IPS-11a (cell line): ENCODE data around the gene DDX11.
"Not testable (repeated sequence)": the region's sequence is repeated elsewhere in the genome, so short reads cannot be mapped to it uniquely, and the experiment has no call there.

Experiments used
- H3K4me3 ChIP-seq: one replicate; pipeline ENCODE4 v1.5.1; 2013; ENCODE audit warnings: low read depth, low read length, control low read depth

Gene DDX11

DNA sequence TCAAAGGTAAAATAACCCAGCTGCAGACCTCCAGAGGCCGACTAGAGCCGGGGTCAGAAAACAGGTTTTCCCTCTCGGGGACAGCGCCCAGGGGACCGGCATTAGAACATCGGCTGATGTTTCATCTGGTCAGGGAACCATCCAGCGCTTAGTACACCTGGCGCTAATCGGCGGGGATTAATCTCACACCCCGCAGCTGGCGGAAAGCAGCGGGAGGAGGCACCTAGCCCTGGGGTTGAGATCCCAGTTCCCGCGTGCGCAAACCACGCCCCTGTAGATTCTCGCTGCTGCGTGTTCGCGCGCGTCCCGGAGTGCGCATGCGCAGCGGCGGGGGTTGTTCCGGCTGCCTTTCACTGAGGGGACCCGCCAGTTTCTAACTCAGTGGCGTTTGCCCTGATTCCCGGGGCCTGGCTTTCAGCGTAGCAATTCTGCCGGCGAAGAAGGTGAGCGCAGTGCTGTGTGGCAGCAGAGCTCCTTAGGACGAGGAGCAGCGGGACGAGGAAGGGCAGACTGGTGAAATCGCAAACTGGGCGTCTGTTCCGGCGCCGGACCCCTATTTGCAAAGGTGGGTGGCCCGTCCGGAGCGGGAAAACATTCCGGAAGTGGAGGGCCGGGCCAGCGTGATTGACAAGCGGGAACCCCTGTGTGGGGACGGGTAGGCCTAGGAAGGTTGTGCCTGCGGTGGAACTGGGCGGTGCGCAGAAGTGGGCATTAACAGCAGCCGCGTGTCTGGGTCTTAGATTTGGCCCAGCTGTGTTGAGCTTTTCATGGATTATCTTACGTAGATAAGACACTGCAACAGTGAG, at the start of gene DDX11:
Gene DDX11 (plus strand): TSS at position 334 of the 806 bp plus-strand sequence. CDS start 4,534 bp downstream, outside the sequence.
- H3K4me3 ChIP-seq = peak within 1 kb of the TSS; percentile 79

DNA sequence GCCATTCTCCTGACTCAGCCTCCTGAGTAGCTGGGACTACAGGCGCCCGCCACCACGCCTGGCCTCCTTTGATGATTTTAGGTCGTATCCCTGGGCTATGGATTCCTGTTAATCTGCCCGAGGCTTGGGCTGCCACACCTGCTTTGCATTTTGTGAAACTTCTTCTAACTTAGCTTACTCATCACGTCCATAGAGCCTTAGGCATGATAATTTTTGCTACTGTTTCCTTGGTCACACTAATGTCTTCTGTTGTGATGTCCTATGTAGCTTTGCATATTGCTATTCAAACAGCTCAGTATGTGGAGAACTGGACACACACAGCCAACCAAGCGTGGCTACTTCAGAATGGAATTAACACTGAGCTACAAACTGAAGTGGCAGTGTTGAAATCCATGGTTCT, 47.5 kb upstream of the DDX11 start:
- no peak overlapping the region for H3K4me3 ChIP-seq

DNA sequence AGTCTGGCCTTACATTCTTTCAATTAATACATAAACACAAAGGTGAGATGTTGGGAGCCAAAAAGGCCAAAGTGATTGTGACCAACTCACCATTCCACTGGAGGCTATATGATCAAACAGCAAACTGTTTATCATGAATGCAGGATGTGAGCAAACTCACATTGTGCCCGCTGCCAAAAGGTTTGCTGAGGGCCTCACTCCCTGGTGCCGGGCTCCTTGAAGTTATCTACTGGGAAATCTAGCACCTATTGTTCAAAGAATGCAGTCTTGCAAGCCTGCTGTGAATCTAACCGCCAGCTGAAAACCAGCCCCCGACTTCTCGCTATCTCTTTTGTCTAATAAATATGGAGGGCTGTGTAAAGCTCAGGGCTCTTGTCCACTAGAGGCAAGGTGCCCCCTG, 46.7 kb upstream of the DDX11 start:
- H3K4me3 ChIP-seq = not testable (repeated sequence)

DNA sequence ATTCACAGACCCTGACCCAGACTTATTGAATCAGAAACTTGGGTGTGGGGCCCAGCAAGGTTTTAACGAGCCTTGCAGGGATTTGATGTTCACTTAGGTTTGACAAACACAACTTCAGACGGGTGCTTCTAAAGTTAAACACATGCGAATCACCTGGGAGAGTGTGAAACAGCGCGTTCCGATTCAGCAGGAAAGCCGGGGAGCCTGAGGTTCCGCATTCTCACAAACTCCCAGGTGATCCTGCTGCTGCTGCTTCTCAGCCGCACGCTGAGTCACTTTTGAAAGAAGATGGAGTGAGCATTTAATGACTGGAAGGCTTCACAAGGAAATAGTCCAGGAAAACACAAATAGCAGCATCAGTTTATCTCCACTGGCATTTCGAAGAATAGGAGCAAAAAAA, 44.2 kb upstream of the DDX11 start:
- no peak overlapping the region for H3K4me3 ChIP-seq

DNA sequence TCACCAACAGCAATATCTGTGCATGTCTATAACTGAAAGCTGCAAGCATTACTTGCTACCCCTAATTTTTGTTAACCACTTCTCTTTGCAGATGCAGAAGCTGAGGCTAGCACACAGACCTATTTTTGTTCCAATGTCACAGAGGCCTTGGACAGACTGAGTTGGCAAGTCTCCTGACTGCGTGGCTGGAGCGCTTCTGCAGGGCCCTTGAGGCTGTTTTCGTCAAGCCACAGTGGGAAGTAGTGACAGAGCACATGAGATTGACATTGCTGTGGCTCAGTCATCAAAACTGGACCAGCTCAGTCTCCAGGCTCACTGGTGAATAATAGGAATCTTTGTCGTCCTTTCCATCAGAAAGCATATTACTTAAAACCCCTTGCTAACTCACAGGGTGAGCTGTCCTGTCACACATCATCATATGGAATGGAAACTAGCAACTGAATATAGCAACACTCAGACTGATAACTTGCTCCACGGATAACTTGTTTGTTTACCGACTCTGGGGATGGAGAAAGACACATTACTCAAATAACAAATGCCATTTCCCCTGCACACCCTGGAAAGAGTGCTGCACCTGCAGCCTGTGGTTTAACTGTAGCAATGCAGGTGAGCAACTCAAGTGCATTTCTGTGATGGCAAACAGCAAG, 43.6 kb upstream of the DDX11 start:
- H3K4me3 ChIP-seq = no peak overlapping the region

DNA sequence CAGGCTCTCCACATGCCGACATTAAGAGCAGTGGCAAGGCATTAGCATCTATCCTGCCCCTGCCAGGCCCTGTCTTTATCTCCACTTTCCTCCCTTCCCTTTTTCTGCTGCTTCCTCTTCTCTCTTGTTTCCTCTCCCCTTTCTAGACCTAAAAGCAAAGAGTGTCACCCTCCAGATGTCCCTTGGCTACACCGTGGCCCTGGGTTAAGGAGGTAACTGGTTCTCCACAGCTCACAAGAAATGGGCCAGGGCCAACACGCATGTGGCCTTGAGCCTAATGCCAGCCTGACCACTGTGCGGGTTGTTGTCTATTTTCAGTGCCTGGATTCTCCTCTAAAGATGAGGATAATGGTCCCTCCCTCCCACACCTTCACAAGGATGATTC, 41.7 kb upstream of the DDX11 start:
- H3K4me3 ChIP-seq = no peak overlapping the region

DNA sequence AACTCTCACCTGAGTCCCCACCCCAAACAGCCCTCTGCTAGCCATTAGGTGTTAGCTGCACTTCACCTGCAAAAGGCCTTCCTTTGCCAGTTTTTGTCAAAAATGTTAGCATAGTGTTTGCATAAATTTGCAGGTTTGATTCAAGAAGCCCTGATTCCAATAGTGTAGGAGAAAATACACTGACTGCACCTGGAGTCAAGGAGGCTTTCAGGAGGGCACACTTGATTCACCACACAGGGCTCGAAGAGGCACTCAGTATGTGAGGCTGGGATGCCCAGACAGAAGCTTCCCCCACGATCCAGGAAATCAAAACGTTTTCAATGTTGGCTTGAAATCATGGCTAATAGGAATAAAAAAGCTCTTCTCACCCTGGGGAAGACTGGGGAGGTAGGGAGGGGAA, 40.5 kb upstream of the DDX11 start:
- no peak overlapping the region for H3K4me3 ChIP-seq

DNA sequence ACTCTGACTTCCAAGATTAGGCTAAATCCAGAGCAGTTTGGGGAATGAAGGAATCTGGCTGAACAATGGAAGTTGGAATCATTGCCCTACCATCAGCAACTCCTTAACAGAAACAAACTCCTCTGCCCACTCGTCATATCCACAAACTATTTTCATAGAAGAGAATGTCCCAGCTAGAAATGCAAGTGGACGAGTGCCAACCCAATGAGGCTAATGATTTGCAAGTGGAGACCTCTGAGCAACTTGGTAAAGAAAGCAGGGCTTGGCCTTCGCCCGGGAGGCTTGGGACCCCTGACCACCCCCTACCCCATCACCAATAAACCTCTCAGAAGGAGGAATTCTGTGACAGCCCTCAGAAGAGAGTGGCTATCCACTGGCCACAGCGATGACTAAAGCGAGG, 40.0 kb upstream of the DDX11 start:
- H3K4me3 ChIP-seq = no peak overlapping the region

DNA sequence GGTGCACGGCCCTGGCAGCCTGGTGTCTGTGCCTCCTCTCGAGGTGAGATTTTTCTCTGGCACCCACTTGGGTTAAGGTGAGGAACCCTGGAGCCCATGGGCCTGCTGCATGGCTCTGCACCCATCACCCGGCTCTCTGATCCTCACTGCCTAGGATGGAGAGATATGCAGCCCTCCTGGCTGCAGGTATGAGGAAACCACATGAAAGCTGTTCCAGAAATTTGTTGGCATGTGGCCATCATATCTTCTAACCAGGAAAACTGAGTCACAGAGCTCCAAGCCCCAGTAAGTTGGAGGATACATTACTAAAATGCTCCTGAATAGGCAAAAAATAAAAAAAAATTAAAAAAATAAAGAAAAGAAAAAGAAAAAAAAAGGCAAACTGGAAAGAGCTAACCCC, 39.3 kb upstream of the DDX11 start:
- no peak overlapping the region for H3K4me3 ChIP-seq

DNA sequence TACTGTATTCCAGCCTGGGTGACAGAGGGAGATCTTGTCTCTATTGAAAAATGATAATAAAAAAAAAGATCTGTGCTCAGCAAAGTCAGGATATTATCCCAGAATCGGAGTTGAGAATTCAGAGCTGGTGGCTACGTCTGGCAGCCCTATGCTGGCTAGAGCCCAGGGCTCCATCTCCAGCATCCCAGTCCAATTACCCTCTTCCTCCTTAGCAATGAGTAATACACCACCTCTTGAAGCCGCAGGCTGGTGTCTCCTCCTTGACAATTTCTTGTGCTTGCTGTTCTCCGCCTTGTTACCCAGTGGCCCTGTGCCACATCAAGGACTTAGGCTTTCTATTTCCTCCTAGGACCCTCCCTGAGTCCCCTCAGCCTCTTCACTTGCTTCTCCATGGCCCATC, 38.4 kb upstream of the DDX11 start:
- no peak overlapping the region for H3K4me3 ChIP-seq

DNA sequence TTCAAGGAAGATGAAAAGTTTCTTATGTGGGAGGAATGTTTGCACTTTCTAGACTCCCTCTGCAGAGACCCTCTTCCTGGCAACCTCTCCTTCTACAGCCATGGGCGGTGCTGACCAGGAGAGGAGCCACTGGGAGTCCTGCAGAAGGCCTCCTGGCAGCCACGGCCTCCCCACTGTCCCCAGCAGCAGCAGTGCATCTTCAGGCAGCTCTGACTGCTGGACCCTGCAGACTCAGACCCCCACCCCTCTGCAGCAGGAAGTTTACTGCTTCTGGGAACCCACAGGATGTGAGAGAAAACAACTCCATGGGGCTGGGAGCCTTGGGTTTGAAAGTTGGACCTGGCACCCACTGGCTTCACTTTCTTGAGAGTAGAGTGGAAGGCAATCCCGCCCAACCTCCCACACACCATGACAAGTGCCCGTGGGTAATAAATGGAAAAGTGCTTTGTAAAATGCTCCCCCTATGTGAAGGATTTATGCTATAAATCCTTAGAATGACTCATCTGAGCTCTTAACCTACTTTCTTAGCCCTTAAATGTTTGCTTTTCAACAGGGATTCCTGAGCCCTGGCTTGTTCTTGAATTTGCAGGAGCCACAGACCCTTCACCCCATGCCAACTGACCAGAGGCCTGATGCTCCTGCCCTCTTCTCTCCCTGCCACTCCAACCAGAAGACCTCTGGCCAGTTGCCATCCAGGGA, 37.5 kb upstream of the DDX11 start:
- H3K4me3 ChIP-seq = no peak overlapping the region

DNA sequence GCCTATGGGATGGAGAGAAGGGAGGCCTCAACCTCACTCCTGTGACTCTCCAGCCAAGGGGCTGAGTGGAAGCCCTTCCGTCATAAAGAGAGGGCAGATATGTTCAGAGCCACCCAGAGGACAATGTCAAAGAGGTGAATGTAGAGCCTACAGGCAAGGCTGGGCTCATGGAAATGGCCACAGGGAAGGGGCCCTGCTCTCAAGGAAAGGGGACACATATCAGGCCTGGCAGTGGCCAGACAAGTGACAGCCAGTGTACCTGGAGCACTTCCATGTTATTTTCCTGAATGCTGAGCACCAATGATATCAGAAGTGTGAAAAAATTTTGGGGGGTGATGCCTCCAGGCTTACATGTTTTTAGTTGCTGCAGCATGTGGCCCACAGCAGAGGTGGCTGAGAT, 36.6 kb upstream of the DDX11 start:
- no peak overlapping the region for H3K4me3 ChIP-seq

DNA sequence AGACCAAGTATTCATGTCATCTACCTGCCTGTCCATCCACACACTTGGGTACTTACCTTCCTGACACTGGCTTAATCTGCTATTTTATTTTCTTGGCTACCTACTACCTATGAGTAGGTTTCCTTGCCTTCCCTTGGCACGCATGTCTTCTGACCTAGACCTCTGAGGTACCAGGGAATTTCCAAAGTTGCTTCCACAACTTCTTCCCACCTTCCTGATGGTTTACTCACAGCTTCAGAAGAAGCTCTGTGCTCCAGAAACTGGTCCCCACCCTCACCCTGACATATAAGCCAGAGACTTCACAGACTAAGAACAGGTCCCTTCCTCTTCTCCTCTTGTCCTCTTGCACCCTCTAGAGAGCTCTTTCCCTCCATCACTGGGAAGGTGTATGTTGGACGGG, 35.7 kb upstream of the DDX11 start:
- H3K4me3 ChIP-seq = no peak overlapping the region

DNA sequence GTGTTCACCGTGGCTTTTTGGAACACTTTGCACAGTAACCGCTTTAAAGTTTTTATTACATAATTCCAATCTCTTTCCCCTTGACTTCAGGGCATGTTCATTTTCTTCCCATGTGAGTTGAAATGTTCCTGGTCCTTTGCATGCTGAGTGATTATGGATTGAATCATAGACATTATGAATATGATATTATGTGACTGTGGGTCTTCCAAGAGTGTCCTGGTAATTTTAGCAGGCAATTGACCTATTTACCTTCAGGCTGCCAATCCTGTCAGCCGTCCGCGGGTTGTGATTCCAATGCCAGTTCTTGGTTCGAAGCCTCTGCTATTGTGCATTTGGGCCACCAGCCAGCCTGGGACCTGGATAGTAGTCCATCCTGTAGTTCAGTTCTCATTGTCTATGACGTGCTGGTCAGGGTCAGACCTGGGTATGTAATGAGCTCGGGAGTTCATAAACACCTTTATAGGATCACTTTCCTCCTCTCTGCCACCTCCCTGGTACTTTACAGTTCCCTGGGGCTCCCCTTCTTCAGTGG, 32.6 kb upstream of the DDX11 start:
- no peak overlapping the region for H3K4me3 ChIP-seq

DNA sequence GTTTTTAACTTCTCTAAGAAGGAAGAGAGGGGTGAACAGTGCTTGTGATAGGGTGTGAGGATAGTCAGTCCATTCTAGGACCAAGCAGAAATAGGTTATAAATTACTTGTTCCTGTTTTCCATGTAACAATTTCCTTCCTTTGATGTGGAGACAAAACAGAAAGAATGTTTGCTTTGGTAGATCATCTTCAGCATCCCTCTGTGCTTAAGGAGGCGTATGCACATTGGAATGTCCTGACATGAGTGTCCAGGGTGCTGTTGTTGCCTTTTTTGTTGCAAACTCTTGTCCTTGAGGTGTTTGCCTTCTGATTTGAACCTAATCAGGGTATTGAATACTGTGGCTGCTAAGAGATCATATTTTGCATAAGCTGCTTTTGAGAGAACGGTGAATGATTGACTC, 23.5 kb upstream of the DDX11 start:
- not testable (repeated sequence) for H3K4me3 ChIP-seq

DNA sequence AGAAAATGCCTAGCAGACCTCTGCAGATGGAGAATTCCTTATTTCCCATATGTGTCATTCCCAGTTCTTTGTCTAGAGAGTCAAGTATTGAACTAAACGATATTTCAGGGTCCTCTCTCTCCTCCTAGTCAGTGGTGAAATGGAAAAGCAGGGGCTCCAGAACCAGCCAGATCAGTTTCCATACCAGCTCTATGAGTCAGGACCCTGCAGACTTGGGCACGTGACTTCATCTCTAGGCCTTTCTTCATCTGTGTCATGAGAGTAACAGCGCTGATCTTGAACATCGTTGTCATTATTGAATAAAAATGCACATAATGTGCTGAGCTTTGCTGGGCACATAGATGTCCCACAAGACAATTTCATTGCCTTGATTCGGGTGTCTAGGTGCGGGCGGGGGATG, 23.1 kb upstream of the DDX11 start:
- not testable (repeated sequence) for H3K4me3 ChIP-seq

DNA sequence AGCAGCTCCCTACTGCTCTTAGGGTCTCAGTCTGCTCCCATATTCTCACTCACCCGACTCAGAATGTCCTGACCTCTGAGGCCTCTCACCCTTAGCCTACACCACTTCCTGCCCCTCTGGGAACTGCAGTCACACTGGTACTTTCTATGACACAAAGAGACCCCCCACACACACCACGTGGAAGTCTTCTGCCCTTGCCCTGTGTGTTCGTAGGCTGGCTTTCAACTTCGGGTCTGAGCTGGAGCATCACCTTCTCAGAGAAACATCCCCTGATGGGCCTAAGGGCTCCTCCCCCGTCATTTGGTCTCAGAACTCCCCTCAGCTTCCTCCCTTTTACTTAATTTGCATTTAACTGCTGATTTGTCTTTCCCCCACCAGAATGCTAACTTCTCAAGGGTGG, 22.0 kb upstream of the DDX11 start:
- not testable (repeated sequence) for H3K4me3 ChIP-seq

DNA sequence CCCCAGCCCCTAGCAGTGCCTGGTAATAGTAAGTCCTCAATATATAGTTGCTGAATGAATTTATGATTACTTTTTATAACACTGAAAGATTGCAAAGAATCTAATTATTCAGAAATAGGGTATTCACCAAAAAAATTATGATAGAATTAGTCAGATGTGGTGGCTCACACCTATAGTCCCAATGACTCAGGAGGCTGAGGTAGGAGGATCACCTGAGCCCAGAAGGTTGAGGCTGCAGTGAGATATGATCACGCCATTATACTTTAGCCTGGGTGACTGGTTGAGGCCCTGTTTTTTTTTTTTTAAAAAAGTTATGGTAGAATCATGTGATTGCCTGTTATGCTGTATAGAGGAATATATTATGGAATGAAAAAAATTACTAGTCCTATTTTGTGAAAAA, 21.5 kb upstream of the DDX11 start:
- H3K4me3 ChIP-seq = not testable (repeated sequence)

DNA sequence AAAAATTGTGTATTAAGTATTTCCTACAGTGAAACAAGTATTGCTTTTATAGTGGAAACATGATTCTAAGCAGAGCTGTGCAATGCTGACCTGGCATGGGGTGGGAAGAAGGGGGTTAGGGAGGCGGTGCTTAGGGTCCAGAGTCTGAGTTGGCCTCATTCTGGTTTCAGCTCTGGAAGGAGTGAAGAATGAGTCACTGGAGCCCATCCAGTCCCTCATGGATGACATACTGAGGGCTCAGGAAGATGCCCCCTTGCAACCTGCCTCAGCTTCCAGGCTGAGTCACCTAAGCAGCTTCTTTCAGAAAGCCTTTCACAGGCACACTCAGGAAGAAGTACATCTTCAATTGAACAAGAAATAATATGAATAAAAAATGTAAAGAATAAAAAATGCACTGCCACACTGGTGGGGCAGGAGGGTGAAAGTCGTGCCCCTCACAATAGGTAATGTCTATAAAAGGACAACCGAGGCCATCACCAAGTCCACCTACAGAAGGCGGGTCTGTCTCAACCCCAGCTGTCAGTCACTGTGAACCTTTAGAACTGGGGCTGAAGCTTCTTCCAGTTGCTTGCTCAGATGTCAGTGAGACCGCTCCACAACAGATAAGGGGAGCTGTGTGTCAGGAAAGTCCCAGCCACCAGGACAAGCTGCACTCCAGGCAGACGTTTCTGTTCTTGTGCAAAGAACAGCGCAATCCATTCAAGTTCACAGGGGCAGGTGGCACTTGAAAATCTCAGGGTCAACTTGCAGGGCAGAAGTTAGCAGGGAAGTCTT, 20.8 kb upstream of the DDX11 start:
- H3K4me3 ChIP-seq = not testable (repeated sequence)

DNA sequence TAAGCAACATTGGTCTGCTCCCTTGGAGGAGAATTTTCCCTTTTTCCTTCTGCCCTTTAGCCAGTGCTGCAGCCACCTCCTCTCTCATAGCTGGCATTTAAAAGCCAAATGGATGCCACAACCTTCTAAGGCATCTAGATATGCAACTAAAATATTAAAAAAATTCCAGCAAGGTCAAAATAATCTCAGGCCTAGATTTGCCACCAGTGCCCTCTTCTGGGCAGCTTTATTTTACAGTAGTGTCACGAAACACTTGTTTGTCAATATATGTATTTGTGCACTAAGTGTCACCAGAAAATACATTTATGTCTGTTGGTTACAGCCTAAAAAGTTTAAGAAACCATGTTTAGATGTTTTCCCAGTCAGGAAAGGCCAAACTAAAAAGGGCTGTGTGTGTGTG, 19.7 kb upstream of the DDX11 start:
- not testable (repeated sequence) for H3K4me3 ChIP-seq

DNA sequence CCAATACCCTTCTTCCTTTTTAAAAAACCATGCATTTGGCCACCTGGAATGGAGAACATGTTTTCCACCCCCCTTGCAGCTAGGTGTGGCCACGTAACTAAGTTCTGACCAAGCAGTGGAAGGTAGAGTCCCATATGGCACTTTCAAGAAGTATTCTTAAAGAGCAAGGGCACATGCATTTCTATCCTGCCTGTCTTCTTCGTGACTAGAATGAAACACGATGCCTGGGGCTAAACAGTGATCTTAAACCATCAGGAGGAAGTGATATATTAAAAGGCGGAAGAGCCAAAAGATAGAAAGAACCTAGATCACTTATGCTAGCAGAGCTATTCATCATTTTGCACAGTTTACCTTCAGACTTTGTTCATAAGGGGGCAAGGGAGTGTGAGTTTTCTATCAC, 16.0 kb upstream of the DDX11 start:
- no peak overlapping the region for H3K4me3 ChIP-seq
